Activated CD8-positive, alpha-beta memory T cell treated with anti-CD3 and anti-CD28 coated beads for 1 hour (primary cell): ENCODE measurements around the gene TMBIM1.
A peak's percentile ranks its signal among the peaks of the same experiment; 100 is the strongest.

Experiments
- DNase-seq, 2 donors: peaks; one replicate each; pipeline ENCODE4 v3.0.0-alpha.2; 2020; ENCODE audit warnings: low read depth in 1 of 2; ENCODE audit errors: extremely low read depth in 1 of 2

The TMBIM1 gene

DNA sequence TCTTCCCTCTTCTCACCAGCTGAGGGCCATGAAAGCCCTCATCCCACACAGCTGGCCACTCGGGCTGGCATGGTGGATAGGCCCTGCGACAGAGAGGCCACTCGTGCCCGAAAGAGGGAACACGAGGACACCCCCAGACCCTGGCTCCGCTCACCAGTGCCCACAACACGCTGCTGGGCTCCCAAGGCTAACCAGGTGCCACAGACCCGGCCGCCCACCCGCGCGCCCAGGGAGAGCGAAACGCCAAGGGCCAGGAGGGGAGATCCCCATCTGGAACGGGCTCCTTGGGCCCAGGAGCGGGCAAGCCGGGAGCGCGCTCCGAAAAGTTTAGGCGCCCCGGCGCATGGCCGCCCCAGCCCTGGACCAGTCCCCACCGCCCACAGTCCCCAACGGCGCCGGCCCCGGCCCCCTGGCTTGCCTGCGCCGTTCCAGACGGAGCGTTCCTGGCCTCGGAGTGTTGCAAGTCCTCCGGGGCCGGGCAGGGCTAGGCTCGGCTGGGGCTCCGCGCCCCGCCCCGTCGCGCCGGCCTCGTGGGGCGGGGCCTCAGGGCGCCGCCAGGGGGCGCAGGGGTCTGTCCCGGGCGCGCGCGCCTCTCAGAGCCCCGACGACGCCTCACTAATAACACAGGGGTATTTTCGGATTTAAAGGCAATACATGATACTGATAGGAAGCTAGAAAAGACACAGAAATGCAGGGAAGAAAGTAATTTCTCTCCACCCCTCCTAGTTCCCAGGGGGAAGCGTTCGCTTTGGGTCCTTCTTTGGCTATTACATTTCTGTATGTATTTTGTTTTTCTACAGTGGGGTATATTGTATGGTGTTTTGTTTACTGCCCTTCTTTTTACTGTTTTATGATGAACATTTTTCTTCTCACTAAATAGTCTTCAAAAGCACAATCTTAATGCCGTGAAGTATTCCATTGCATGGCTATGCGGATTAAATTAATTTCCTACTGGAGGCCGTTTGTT is at the start of gene TMBIM1:
TSS of gene TMBIM1 (minus strand) at position 456 of the 967 bp plus-strand sequence. CDS start 10,362 bp downstream, outside the sequence.
- peak in 1 of 2 donors; percentile 72 for DNase-seq

DNA sequence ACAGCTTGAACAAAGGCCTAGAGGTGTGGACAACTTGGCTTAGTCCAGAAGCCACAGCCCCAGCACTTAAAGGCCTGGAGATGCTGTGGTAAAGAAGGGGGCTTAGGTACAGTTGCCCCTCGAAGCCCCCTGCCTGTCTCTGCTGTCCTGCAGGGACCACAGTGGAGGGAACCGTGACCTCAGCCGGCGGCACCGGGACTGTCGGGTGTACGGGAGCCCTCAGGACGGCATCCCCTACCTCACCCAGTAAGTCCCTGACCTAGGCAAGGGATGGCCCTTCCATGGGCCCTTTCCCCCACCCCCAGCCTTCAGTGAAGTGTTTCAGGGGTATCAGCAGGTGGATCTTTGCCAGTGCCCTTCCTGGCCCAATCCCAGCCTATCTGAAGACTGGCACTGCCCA is 49.1 kb upstream of the TMBIM1 start:
- no peak for DNase-seq

DNA sequence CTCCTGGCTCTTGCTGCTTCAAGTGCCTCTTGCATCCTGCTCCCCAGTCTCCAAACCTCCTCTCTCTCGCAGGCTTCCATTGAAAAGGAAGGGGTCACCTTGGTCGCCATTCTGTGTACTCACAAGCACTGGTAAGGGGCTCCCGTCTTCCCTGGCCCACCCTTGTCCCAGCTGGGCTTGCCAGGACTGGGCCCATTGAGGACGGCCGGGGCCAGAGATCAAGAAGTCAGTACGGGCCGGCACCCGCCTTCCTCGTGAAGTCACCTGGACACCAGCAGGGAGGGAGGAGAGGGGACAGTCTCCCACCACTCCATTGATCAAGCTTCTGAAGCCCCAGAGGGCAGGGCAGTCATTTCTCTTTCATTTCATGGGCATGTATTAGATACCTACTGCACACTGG is 48.4 kb upstream of the TMBIM1 start:
- no peak for DNase-seq

GRCh38 chr2:218334531-218334930 is 42.2 kb upstream of the TMBIM1 start:
- DNase-seq = no peak

- DNase-seq = no peak
These were observed 40.8 kb upstream of the TMBIM1 start for GRCh38 chr2:218332920-218333645.

DNA sequence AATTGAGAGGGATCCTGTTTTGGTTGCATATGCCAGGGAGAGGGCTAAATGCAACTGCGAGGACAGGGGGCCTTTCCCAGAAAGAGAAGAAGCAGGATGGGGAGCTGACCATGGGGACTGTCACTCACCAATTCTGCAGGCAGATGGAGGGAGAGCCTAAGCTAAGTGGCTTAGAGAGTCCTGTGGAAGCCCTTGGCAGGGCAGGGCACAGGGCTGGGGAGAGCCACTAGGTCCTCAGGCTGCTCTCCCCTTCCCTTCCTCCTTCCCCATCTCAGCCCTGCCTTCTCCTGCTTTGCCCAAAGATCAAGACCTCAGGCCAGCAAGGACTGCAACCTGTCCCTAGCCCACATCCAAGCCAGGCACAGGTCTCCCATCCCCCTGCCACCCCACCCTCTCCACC is 40.0 kb upstream of the TMBIM1 start:
- no peak for DNase-seq

- no peak for DNase-seq
These were observed 39.4 kb upstream of the TMBIM1 start for GRCh38 chr2:218331745-218332144.

GRCh38 chr2:218329826-218330593 is 37.7 kb upstream of the TMBIM1 start:
- DNase-seq = no peak

GRCh38 chr2:218329027-218329825 is 36.9 kb upstream of the TMBIM1 start:
- no peak for DNase-seq

DNA sequence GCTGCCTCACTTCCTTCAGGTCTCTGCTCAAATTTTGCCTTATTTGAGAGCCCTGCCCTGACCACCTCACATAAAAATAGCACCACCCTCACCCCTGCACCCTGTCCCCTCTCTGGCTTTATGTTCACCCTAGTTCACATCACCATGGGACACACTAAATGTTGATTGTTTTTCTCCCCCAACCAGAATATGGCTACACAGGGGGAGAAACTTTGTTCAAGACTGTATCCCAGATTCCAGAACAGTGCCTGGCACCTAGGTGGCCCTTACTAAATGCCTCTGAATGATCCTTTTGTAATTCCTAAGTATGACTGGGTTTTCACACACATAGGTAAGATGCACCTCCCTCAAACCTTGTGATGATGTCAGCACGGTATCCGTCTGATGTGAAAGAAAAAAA is 36.0 kb upstream of the TMBIM1 start:
- DNase-seq = no peak

DNA sequence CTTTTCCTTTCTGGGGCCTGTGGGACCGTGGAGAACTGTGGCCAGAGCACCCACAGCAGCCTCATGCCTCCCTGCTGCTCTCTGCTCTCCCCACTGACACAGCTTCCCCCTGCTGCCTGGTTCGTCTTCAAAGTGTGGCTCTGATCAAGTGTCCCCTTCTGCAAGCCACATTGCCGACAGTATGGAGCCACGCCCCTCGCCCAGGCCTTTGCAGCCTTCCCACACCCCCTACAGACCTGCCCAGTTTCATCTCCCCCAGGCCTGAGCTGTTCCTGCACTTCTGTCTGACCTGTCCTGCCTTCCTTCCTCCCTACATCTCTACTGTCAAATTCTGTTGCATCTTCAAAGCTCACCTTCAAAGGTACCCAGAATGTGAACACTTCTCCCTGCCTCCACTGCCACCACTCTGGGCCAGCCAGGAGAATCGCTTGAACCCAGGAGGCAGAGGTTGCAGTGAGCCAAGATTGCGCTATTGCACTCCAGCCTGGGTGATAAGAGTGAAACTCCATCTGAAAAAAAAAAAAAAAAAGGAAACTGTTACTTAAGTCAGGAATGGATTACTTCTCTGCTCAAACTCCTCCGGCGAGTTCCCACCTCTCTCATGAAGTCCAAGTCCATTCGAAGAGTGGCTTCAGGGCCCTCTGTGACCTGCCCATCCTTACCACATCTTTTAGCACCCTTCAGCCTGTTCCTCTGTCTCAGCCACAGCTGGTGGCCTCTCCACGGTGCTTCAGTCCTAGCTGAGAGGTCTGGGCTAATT is 35.3 kb upstream of the TMBIM1 start:
- no peak for DNase-seq

DNA sequence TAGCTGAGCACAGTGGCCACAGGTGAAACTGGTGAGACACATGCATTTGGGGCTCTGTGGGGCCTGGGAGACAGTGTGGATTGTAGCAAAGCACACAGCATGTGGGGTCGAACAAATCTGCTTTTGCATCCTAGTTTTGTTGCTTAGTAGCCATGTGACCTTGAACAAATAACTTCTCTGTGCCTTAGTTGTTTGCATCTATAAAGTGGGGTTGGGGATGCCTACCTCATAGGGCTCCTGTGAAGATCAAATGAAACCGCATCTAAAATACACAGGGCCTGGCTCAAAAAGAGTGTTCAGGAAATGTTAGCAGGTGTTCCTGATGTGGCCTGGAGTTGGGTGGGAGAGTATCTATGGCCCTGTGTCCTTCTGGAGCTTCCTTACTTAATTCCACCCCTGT is 34.0 kb upstream of the TMBIM1 start:
- DNase-seq = no peak

DNA sequence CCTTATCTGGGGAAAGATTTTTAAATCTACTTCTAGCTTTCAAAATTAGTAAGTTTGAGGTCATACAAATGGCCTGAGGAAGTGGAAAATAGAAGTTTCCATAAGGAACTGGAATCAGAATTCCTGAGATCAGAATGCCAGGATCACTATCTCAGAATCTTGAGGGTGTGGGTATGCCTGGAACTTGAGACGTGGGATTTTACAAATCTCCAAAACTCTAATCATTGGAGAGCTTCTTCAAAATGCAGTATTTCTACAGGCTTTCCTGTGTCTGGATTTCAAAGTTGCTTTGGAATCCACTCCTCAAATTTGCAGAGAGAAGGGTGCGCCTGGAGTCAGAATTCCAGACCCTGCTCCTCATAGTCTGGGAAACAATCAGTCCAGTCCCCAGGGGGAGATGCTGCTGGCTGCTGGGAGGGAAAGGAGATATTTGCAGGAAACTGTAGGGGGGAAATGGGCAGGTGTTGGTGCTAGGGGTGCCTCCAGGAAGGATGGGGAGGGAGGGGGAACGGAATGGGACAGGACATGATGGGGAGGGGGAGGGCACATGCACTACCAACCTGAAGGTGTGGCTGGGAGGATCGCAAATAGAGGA is 33.4 kb upstream of the TMBIM1 start:
- no peak for DNase-seq

- no peak for DNase-seq
These were observed 31.5 kb upstream of the TMBIM1 start for GRCh38 chr2:218323526-218324472.

GRCh38 chr2:218322768-218323525 is 30.6 kb upstream of the TMBIM1 start:
- DNase-seq = peak in 1 of 2 donors; percentile 25

GRCh38 chr2:218320704-218321336 is 28.5 kb upstream of the TMBIM1 start:
- no peak for DNase-seq

- no peak for DNase-seq
These were observed 27.6 kb upstream of the TMBIM1 start for GRCh38 chr2:218319813-218320365.
